ENCODE data around the gene MB. TPM values are rescaled to one million over a fixed set of nuclear protein-coding genes. Genes with fewer than 3 reads are reported as not detected.

Gene MB
- total and polyA plus RNA-seq, 4 donors = 2.8 to 24.7 TPM; not detected in 2

GRCh38 chr22:35631597-35631996 is 14.5 kb upstream of the MB start:
- no peak overlapping the region for H3K4me3 ChIP-seq (ENCODE audit: low read length in 2 of 2)
- H3K36me3 ChIP-seq (ENCODE audit: control insufficient read depth in 1 of 2, insufficient read depth in 2 of 2, low read length in 1 of 2) = no peaks in the 10 kb centered on the region
- 85 to 86% methylated on average over 5 of the region's 5 CpGs for WGBS, 2 donors
- DNase-seq = no peak
- no peaks in the 10 kb centered on the region for H3K4me1 ChIP-seq (ENCODE audit: control insufficient read depth in 1 of 2, insufficient read depth in 2 of 2, low read length in 2 of 2)
- H3K9me3 ChIP-seq (ENCODE audit: control insufficient read depth, low read length) = no peaks in the 10 kb centered on the region
- no peak overlapping the region for H3K27ac ChIP-seq (ENCODE audit: low read depth in 1 of 2, low read length in 2 of 2)
- ATAC-seq (ENCODE audit: low FRiP score) = no peak
- intact Hi-C loops (cut with DNase I) = loop anchor here in 1 of 2 donors (10.0 kb wide), 1 partner anchor 213 kb away; no protein-coding TSS in a partner anchor
- H3K27me3 ChIP-seq (ENCODE audit: control insufficient read depth in 1 of 2, insufficient read depth in 2 of 2, low read length in 1 of 2) = no peaks in the 10 kb centered on the region

- Histone ChIP-seq H3K36me3 (ENCODE audit: control insufficient read depth in 1 of 2, insufficient read depth in 2 of 2, low read length in 1 of 2) (no peaks in the 10 kb centered on the region), H3K4me1 (ENCODE audit: control insufficient read depth in 1 of 2, insufficient read depth in 2 of 2, low read length in 2 of 2) (no peaks in the 10 kb centered on the region), H3K9me3 (ENCODE audit: control insufficient read depth, low read length) (no peaks in the 10 kb centered on the region), H3K4me3 (ENCODE audit: low read length in 2 of 2) (no peak overlapping the region), H3K27ac (ENCODE audit: low read depth in 1 of 2, low read length in 2 of 2) (no peak overlapping the region), H3K27me3 (ENCODE audit: control insufficient read depth in 1 of 2, insufficient read depth in 2 of 2, low read length in 1 of 2) (no peaks in the 10 kb centered on the region)
- intact Hi-C loops (cut with DNase I) = loop anchor here in 1 of 2 donors (10.0 kb wide), 1 partner anchor 214 kb away; no protein-coding TSS in a partner anchor
- 96 to 98% methylated on average over 9 of the region's 9 CpGs for WGBS, 2 donors
- DNase-seq (peak in 1 of 2 donors; percentile 51), ATAC-seq (ENCODE audit: low FRiP score) (no peak)
These were observed 13.8 kb upstream of the MB start for GRCh38 chr22:35630891-35631290.

- no peak overlapping the region for H3K27ac ChIP-seq (ENCODE audit: low read depth in 1 of 2, low read length in 2 of 2)
- ATAC-seq (ENCODE audit: low FRiP score) (no peak), DNase-seq (peak in 1 of 2 donors; percentile 70)
- intact Hi-C loops (cut with DNase I) = loop anchor here in 1 of 2 donors (10.0 kb wide), 1 partner anchor 214 kb away; no protein-coding TSS in a partner anchor
- WGBS, 2 donors = 69 to 78% methylated on average over 3 to 4 of the region's 4 CpGs
- H3K4me3 ChIP-seq (ENCODE audit: low read length in 2 of 2) = no peak overlapping the region
- no peaks in the 10 kb centered on the region for H3K9me3 ChIP-seq (ENCODE audit: control insufficient read depth, low read length)
- no peaks in the 10 kb centered on the region for H3K36me3 ChIP-seq (ENCODE audit: control insufficient read depth in 1 of 2, insufficient read depth in 2 of 2, low read length in 1 of 2)
- no peaks in the 10 kb centered on the region for H3K27me3 ChIP-seq (ENCODE audit: control insufficient read depth in 1 of 2, insufficient read depth in 2 of 2, low read length in 1 of 2)
- no peaks in the 10 kb centered on the region for H3K4me1 ChIP-seq (ENCODE audit: control insufficient read depth in 1 of 2, insufficient read depth in 2 of 2, low read length in 2 of 2)
These were observed 13.3 kb upstream of the MB start for GRCh38 chr22:35630387-35630793.

GRCh38 chr22:35629406-35630216 is 12.5 kb upstream of the MB start:
- no peaks in the 10 kb centered on the region for H3K4me1 ChIP-seq (ENCODE audit: control insufficient read depth in 1 of 2, insufficient read depth in 2 of 2, low read length in 2 of 2)
- H3K36me3 ChIP-seq (ENCODE audit: control insufficient read depth in 1 of 2, insufficient read depth in 2 of 2, low read length in 1 of 2) = no peaks in the 10 kb centered on the region
- no peaks in the 10 kb centered on the region for H3K27me3 ChIP-seq (ENCODE audit: control insufficient read depth in 1 of 2, insufficient read depth in 2 of 2, low read length in 1 of 2)
- 15 to 17% methylated on average over 9 of the region's 9 CpGs for WGBS, 2 donors
- no peak overlapping the region for H3K4me3 ChIP-seq (ENCODE audit: low read length in 2 of 2)
- no peaks in the 10 kb centered on the region for H3K9me3 ChIP-seq (ENCODE audit: control insufficient read depth, low read length)
- intact Hi-C loops (cut with DNase I) = loop anchor here (5.0 to 10.0 kb wide), 5 partner anchors 208 to 493 kb away; no protein-coding TSS in a partner anchor
- DNase-seq (peak; percentile 89 to 92), ATAC-seq (ENCODE audit: low FRiP score) (peak; percentile 62)
- H3K27ac ChIP-seq (ENCODE audit: low read depth in 1 of 2, low read length in 2 of 2) = peak overlapping the region; percentile 6 to 49

- Histone ChIP-seq H3K4me3 (ENCODE audit: low read length in 2 of 2) (no peak overlapping the region), H3K4me1 (ENCODE audit: control insufficient read depth in 1 of 2, insufficient read depth in 2 of 2, low read length in 2 of 2) (no peaks in the 10 kb centered on the region), H3K27ac (ENCODE audit: low read depth in 1 of 2, low read length in 2 of 2) (peak overlapping the region in 1 of 2 donors; percentile 16), H3K27me3 (ENCODE audit: control insufficient read depth in 1 of 2, insufficient read depth in 2 of 2, low read length in 1 of 2) (no peaks in the 10 kb centered on the region), H3K36me3 (ENCODE audit: control insufficient read depth in 1 of 2, insufficient read depth in 2 of 2, low read length in 1 of 2) (no peaks in the 10 kb centered on the region), H3K9me3 (ENCODE audit: control insufficient read depth, low read length) (no peaks in the 10 kb centered on the region)
- no peak for ATAC-seq (ENCODE audit: low FRiP score)
- 89 to 95% methylated on average over 3 of the region's 3 CpGs for WGBS, 2 donors
- intact Hi-C loops (cut with DNase I) = loop anchor here (5.0 kb wide), 4 partner anchors 209 to 494 kb away; no protein-coding TSS in a partner anchor
- peak in 1 of 2 donors; percentile 25 for DNase-seq
These were observed 11.6 kb upstream of the MB start for GRCh38 chr22:35628732-35629131.

- DNase-seq = peak; percentile 87 to 90
- WGBS, 2 donors = 1% methylated on average over 21 of the region's 21 CpGs
- Histone ChIP-seq H3K36me3 (ENCODE audit: control insufficient read depth in 1 of 2, insufficient read depth in 2 of 2, low read length in 1 of 2) (no peaks in the 10 kb centered on the region), H3K4me3 (ENCODE audit: low read length in 2 of 2) (peak overlapping the region in 1 of 2 donors; percentile 44), H3K27ac (ENCODE audit: low read depth in 1 of 2, low read length in 2 of 2) (peak overlapping the region in 1 of 2 donors; percentile 58), H3K4me1 (ENCODE audit: control insufficient read depth in 1 of 2, insufficient read depth in 2 of 2, low read length in 2 of 2) (no peaks in the 10 kb centered on the region), H3K27me3 (ENCODE audit: control insufficient read depth in 1 of 2, insufficient read depth in 2 of 2, low read length in 1 of 2) (no peaks in the 10 kb centered on the region), H3K9me3 (ENCODE audit: control insufficient read depth, low read length) (no peaks in the 10 kb centered on the region)
- intact Hi-C loops (cut with DNase I) = loop anchor here (2.0 to 5.0 kb wide), 6 partner anchors 111 to 495 kb away; no protein-coding TSS in a partner anchor
- peak; percentile 78 for ATAC-seq (ENCODE audit: low FRiP score)
These were observed 10.3 kb upstream of the MB start for GRCh38 chr22:35627267-35628041.

- intact Hi-C loops (cut with DNase I) = loop anchor here (2.0 to 5.0 kb wide), 6 partner anchors 113 to 496 kb away; no protein-coding TSS in a partner anchor
- Histone ChIP-seq H3K4me3 (ENCODE audit: low read length in 2 of 2) (no peak overlapping the region), H3K27me3 (ENCODE audit: control insufficient read depth in 1 of 2, insufficient read depth in 2 of 2, low read length in 1 of 2) (no peaks in the 10 kb centered on the region), H3K4me1 (ENCODE audit: control insufficient read depth in 1 of 2, insufficient read depth in 2 of 2, low read length in 2 of 2) (no peaks in the 10 kb centered on the region), H3K36me3 (ENCODE audit: control insufficient read depth in 1 of 2, insufficient read depth in 2 of 2, low read length in 1 of 2) (no peaks in the 10 kb centered on the region), H3K27ac (ENCODE audit: low read depth in 1 of 2, low read length in 2 of 2) (no peak overlapping the region), H3K9me3 (ENCODE audit: control insufficient read depth, low read length) (no peaks in the 10 kb centered on the region)
- WGBS, 2 donors = 51 to 55% methylated on average over 10 of the region's 10 CpGs
- peak in 1 of 2 donors; percentile 46 for DNase-seq
- no peak for ATAC-seq (ENCODE audit: low FRiP score)
These were observed 8.8 kb upstream of the MB start for GRCh38 chr22:35625763-35626432.

- no peaks in the 10 kb centered on the region for H3K4me1 ChIP-seq (ENCODE audit: control insufficient read depth in 1 of 2, insufficient read depth in 2 of 2, low read length in 2 of 2)
- DNase-seq = peak in 1 of 2 donors; percentile 39
- H3K4me3 ChIP-seq (ENCODE audit: low read length in 2 of 2) = no peak overlapping the region
- 92 to 93% methylated on average over 6 of the region's 6 CpGs for WGBS, 2 donors
- H3K9me3 ChIP-seq (ENCODE audit: control insufficient read depth, low read length) = no peaks in the 10 kb centered on the region
- no peak for ATAC-seq (ENCODE audit: low FRiP score)
- no peaks in the 10 kb centered on the region for H3K36me3 ChIP-seq (ENCODE audit: control insufficient read depth in 1 of 2, insufficient read depth in 2 of 2, low read length in 1 of 2)
- no peak overlapping the region for H3K27ac ChIP-seq (ENCODE audit: low read depth in 1 of 2, low read length in 2 of 2)
- no peaks in the 10 kb centered on the region for H3K27me3 ChIP-seq (ENCODE audit: control insufficient read depth in 1 of 2, insufficient read depth in 2 of 2, low read length in 1 of 2)
- intact Hi-C loops (cut with DNase I) = loop anchor here in 1 of 2 donors (5.0 kb wide), 1 partner anchor 272 kb away; no protein-coding TSS in a partner anchor
These were observed 7.4 kb upstream of the MB start for GRCh38 chr22:35624547-35624946.
